ENCODE results near the gene XKR8.

GRCh38 chr1:27980216-27980845, 20.6 kb downstream of the XKR8 start:
- no peak for TF ChIP-seq POLR2AphosphoS5 (IDR thresholded peaks at IDR 0.05)
- no peak for TF ChIP-seq CTCF (IDR thresholded peaks at IDR 0.05)
- no peak for TF ChIP-seq POLR2A (IDR thresholded peaks at IDR 0.05)
- no peak for TF ChIP-seq EP300 (IDR thresholded peaks at IDR 0.05)

Data from sigmoid colon (tissue), 4 donors.